Spleen (tissue), 11 donors: Measurements from ENCODE around the gene CCKAR. TPM values are rescaled to one million over a fixed set of nuclear protein-coding genes. Genes with fewer than 3 reads are reported as not detected.

Experiments used
- DNase-seq: peaks from one replicate; pipeline ENCODE4 v3.0.0-alpha.2; 2020
- H3K27ac ChIP-seq, 8 donors: fragments of 200-600 bp; sonication (generic) in 7 of 8; 1 replicate in 4 of 8; 2 replicates in 4 of 8; pipeline versions ENCODE4 v1.5.0 to v1.8.0; 2016 to 2021; ENCODE audit warnings: inconsistent platforms in 4 of 8, mild to moderate bottlenecking in 4 of 8, moderate library complexity in 1 of 8
- H3K27me3 ChIP-seq, 7 donors: fragments of 200-600 bp; sonication (generic) in 6 of 7; replicated peaks in 1 of 7; 1 replicate in 4 of 7; 2 replicates in 3 of 7; pipeline versions ENCODE4 v1.5.0 to v1.8.0; 2016 to 2021; ENCODE audit warnings: inconsistent platforms in 3 of 7, mild to moderate bottlenecking in 1 of 7
- H3K36me3 ChIP-seq, 6 donors: fragments of 200-600 bp; sonication (generic) in 5 of 6; 1 replicate in 4 of 6; 2 replicates in 2 of 6; pipeline versions ENCODE4 v1.5.0 to v1.8.0; 2016 to 2021; ENCODE audit warnings: inconsistent platforms in 2 of 6
- H3K4me1 ChIP-seq, 6 donors: fragments of 200-600 bp; sonication (generic) in 5 of 6; 1 replicate in 3 of 6; 2 replicates in 3 of 6; pipeline versions ENCODE4 v1.5.0 to v1.8.0; 2016 to 2021; ENCODE audit warnings: inconsistent platforms in 3 of 6
- H3K4me3 ChIP-seq, 8 donors: fragments of 200-600 bp; sonication (generic) in 7 of 8; 1 replicate in 4 of 8; 2 replicates in 4 of 8; pipeline versions ENCODE4 v1.5.0 to v1.8.0; 2016 to 2021; ENCODE audit warnings: inconsistent platforms in 4 of 8, mild to moderate bottlenecking in 4 of 8, moderate library complexity in 2 of 8
- H3K9me3 ChIP-seq, 8 donors: fragments of 200-600 bp; sonication (generic) in 7 of 8; 1 replicate in 4 of 8; 2 replicates in 4 of 8; pipeline versions ENCODE4 v1.5.0 to v1.8.0; 2016 to 2021; ENCODE audit warnings: inconsistent platforms in 4 of 8
- POLR2A ChIP-seq, 3 donors: fragments of 450-650 bp; IDR thresholded peaks; one replicate each; pipeline ENCODE4 v1.5.1; 2017; ENCODE audit warnings: antibody characterized with exemption in 3 of 3, mild to moderate bottlenecking in 1 of 3
- POLR2AphosphoS5 ChIP-seq, 3 donors: sonication (generic); formaldehyde crosslinking; IDR thresholded peaks; one replicate each; pipeline ENCODE4 v1.5.1; 2017; ENCODE audit warnings: antibody characterized with exemption in 3 of 3
- WGBS, 5 donors: extraction: QIAGEN DNeasy Blood & Tissue Kit in 3 of 5; methylation state at CpG; one replicate each; pipeline versions ENCODE4 v1.1.5 to v1.1.7; 2013 to 2018; 5-methylcytosine and 5-hydroxymethylcytosine counted together
- intact Hi-C: fragments of 100-400 bp; cut with DNase I; formaldehyde crosslinking; loops from one replicate; pipeline ENCODE4 v1.15.0; 2023; ENCODE audit warnings: low total_unique reads
- polyA plus RNA-seq, 3 donors: library from polyadenylated mRNA; stranded (reverse); fragments of 200-250 nt; gene quantifications; one replicate each; pipeline ENCODE4 v1.2.1, GENCODE V29; 2013
- total RNA-seq, 7 donors: library from RNA; depleted of rRNA in 3 of 7; stranded (reverse); fragments of >200 nt in 3 of 7; fragmentation: NEBNext Ultra II Directional in 4 of 7; extraction: Animal tissue kit (Norgen Biotek cat#: 25700) in 4 of 7; gene quantifications; one replicate each; pipeline versions ENCODE4 v1.1.0 to v1.2.1, GENCODE V29; 2016 to 2021
- TF ChIP-seq, protein P1 (sequence below), 11 experiments: fragments of 200-600 bp in 7 of 11; fragments of 450-650 bp in 4 of 11; sonication (generic) in 4 of 11; IDR thresholded peaks in 8 of 11; conservative IDR thresholded peaks in 3 of 11; 1 replicate in 7 of 11; 2 replicates in 4 of 11; pipeline versions ENCODE4 v1.4.0 to v1.8.0; 2016 to 2021; ENCODE audit warnings: antibody characterized with exemption in 11 of 11, inconsistent platforms in 4 of 11, mild to moderate bottlenecking in 1 of 11
- donor health status: healthy with polysubstance abuse.
- donor health status: DM: no; HTN: no; CAD: no; lungs with moderate emphysema.
- donor health status: DM: no; HTN: no; CAD: no.
- donor health status: Bipolar disorder and iron deficiency.
- donor health status: healthy.
- donor health status: DM: no; HTN: no; CAD: no.
- donor health status: DM: yes; HTN: yes; CAD: no.

The CCKAR gene
- total and polyA plus RNA-seq, 10 donors: not detected

DNA sequence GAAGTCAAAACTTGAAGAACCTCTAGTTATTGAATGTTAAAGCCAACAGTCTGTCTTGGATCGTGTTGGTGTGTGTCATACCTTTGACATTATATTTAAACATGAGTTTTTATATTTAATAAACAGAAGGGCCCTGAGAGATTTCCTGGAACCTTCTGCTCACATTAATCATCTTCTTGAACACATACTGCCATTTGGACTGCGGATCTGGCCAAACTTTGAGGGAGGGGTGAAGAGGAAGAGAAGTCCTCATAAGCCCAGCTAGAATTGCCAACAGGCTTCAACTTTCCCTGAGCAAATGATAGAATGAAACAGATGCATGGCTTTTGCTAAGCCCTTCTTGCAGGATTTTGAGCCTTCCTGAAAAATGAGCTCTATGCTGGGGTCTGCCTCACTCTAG, 27.4 kb downstream of the CCKAR start:
- H3K4me3 ChIP-seq: no peak overlapping the region
- H3K27ac ChIP-seq: no peak overlapping the region
- intact Hi-C loops: no loop called here
- H3K9me3 ChIP-seq: peaks cover 0 to 4% (median 0%) of the 10 kb centered on the region in 8 donors
- H3K36me3 ChIP-seq: no peaks in the 10 kb centered on the region
- TF ChIP-seq, protein P1, sequence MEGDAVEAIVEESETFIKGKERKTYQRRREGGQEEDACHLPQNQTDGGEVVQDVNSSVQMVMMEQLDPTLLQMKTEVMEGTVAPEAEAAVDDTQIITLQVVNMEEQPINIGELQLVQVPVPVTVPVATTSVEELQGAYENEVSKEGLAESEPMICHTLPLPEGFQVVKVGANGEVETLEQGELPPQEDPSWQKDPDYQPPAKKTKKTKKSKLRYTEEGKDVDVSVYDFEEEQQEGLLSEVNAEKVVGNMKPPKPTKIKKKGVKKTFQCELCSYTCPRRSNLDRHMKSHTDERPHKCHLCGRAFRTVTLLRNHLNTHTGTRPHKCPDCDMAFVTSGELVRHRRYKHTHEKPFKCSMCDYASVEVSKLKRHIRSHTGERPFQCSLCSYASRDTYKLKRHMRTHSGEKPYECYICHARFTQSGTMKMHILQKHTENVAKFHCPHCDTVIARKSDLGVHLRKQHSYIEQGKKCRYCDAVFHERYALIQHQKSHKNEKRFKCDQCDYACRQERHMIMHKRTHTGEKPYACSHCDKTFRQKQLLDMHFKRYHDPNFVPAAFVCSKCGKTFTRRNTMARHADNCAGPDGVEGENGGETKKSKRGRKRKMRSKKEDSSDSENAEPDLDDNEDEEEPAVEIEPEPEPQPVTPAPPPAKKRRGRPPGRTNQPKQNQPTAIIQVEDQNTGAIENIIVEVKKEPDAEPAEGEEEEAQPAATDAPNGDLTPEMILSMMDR (IDR thresholded peaks at IDR 0.05 in 8 of 11, conservative IDR thresholded peaks at IDR 0.05 in 3 of 11): no peak
- no peak for TF ChIP-seq POLR2AphosphoS5 (IDR thresholded peaks at IDR 0.05)
- no peak for TF ChIP-seq POLR2A (IDR thresholded peaks at IDR 0.05)
- H3K27me3 ChIP-seq: peaks cover 0 to 4% (median 0%) of the 10 kb centered on the region in 7 donors
- no peak for DNase-seq
- WGBS, 5 donors: 61 to 81% (median 68%) methylated on average over 2 of the region's 2 CpGs
- peaks cover 0 to 8% (median 3%) of the 10 kb centered on the region in 6 donors for H3K4me1 ChIP-seq

DNA sequence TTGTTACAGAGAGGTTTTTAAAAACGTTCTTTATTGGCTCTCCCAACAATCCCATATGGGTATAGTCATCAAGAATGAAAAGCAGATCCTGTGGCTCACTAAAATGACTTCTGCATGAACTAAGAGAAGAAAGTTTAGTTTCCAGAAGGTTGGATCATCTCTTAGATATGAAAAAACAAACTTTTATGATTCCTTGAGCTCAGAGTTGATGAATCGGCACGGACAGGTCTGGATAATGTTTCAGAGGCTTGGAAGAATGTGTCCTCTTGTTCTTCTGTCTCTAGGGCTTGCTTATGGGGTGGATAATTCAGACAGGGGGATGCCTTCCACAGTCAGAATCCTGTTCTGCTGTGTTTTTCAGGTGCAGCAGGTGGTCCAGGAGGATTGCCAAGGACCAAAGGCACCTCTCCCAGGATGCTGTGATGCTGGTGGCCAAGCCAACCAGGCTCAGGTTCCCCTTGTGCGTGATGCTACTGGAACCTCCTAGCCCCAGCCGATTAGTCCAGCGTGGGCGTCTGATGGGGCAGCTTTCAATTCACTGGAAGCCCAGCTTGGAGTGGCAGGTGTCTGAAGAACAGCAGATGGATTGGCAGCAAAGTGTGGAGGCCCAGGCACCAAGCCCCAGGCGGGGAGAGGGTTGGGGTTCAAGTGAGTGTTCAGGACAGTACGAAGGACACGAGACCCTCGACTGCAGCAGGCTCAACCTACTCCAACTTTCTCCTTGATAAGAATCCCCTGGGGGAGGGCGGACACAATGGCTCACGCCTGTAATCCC, 30.3 kb downstream of the CCKAR start:
- intact Hi-C loops: loop anchor here (5.0 kb wide), 1 partner anchor 552 kb away; no protein-coding TSS in a partner anchor
- Histone ChIP-seq H3K9me3 (peaks cover 0 to 4% (median 0%) of the 10 kb centered on the region in 8 donors), H3K4me1 (peaks cover 0 to 8% (median 3%) of the 10 kb centered on the region in 6 donors), H3K27me3 (no peaks in the 10 kb centered on the region), H3K4me3 (no peak overlapping the region), H3K27ac (no peak overlapping the region), H3K36me3 (no peaks in the 10 kb centered on the region)
- TF ChIP-seq, protein P1 (IDR thresholded peaks at IDR 0.05 in 8 of 11, conservative IDR thresholded peaks at IDR 0.05 in 3 of 11): no peak
- TF ChIP-seq POLR2A (IDR thresholded peaks at IDR 0.05) (no peak), POLR2AphosphoS5 (IDR thresholded peaks at IDR 0.05) (no peak)
- DNase-seq: no peak
- WGBS, 5 donors: 93 to 96% (median 96%) methylated on average over 8 to 13 of the region's 13 CpGs

DNA sequence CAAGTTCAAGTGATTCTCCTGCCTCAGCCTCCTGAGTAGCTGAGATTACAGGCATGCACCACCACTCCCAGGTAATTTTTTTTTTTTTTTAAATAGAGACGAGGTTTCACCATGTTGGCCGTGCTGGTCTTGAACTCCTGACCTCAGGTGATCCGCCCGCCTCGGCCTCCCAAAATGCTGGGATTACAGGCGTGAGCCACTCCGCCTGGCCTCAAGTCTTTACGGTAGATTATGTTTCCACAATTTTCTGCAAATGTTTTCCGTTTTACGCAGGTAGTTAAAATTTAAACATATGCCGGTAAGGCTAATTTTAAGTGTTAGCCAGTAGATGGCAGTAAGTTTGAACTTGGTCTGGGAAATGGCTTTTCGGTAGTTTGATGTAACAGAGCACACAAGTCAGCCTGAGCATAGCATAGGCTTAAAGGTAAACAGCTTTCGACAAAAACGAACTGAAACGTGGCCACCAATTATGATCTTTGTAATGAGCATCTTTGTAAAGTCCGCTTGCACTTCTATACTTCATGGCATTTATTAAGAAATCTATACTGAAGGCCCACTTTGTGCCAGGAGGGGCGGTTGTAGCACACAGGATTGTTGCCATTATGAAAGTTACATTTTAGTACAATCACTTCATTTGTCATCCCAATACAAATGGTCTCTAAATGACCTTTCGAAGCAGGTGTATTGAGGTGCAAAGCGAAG, 31.1 kb downstream of the CCKAR start:
- Histone ChIP-seq H3K4me3 (peak overlapping the region in 1 of 8 donors; percentile 39), H3K27ac (no peak overlapping the region), H3K9me3 (peaks cover 0 to 7% (median 0%) of the 10 kb centered on the region in 8 donors), H3K36me3 (no peaks in the 10 kb centered on the region), H3K27me3 (no peaks in the 10 kb centered on the region), H3K4me1 (peaks cover 0 to 8% (median 3%) of the 10 kb centered on the region in 6 donors)
- TF ChIP-seq POLR2A (IDR thresholded peaks at IDR 0.05) (no peak), POLR2AphosphoS5 (IDR thresholded peaks at IDR 0.05) (no peak)
- TF ChIP-seq, protein P1 (IDR thresholded peaks at IDR 0.05 in 8 of 11, conservative IDR thresholded peaks at IDR 0.05 in 3 of 11): peak in 8 of 11 experiments; percentile 34 to 64 (median 55)
- 31 to 44% (median 35%) methylated on average over 19 of the region's 19 CpGs for WGBS, 5 donors
- intact Hi-C loops: loop anchor here (5.0 kb wide), 1 partner anchor 553 kb away; no protein-coding TSS in a partner anchor
- DNase-seq: no peak

DNA sequence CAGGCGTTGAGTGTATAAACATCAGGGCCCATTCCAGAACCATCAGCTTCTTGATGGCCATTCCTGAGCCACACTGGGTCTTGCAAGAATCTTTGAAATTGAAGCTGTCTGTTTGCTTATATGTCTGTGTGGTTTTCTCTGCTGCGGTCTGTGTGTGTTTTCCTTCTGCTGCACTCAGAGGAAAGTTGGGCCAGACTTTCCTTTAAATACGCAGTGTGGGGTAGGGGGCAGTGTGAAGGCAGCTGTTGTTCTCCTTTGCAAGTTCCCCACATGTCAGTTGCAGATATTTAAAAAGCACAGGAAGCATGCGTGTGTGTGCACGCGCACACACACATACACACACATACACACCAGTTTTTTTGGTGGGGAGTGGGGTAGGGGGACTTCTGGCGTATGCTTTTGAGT, 32.1 kb downstream of the CCKAR start:
- 24 to 46% (median 28%) methylated on average over 7 of the region's 7 CpGs for WGBS, 5 donors
- Histone ChIP-seq H3K27me3 (no peaks in the 10 kb centered on the region), H3K4me1 (peaks cover 0 to 8% (median 3%) of the 10 kb centered on the region in 6 donors), H3K9me3 (peaks cover 0 to 9% (median 0%) of the 10 kb centered on the region in 8 donors), H3K36me3 (no peaks in the 10 kb centered on the region), H3K4me3 (no peak overlapping the region), H3K27ac (no peak overlapping the region)
- no peak for DNase-seq
- TF ChIP-seq, protein P1 (IDR thresholded peaks at IDR 0.05 in 8 of 11, conservative IDR thresholded peaks at IDR 0.05 in 3 of 11): no peak
- TF ChIP-seq POLR2AphosphoS5 (IDR thresholded peaks at IDR 0.05): no peak
- no peak for TF ChIP-seq POLR2A (IDR thresholded peaks at IDR 0.05)
- intact Hi-C loops: loop anchor here (5.0 kb wide), 1 partner anchor 554 kb away; no protein-coding TSS in a partner anchor
